BJ (cell line): ENCODE results near the gene ACER3. TPM values are rescaled to one million over a fixed set of nuclear protein-coding genes. Genes with fewer than 3 reads are reported as not detected.

Experiments used
- CTCF ChIA-PET: fragments of 350-600 bp; formaldehyde crosslinking; extraction: SDS; loops from one replicate; lab custom pipeline; 2021; ENCODE audit warnings: antibody characterized with exemption, inconsistent platforms; lab: Yijun Ruan, JAX
- POLR2A ChIA-PET: fragments of 300-600 bp; sonication (Branson Sonifier 250); formaldehyde crosslinking; extraction: SDS; loops from one replicate; lab custom pipeline; 2021; ENCODE audit warnings: antibody characterized with exemption; lab: Charles Lee
- DNase-seq: peaks from one replicate; pipeline ENCODE4 v3.0.0-alpha.2; 2011; ENCODE audit warnings: low read depth
- H3K27me3 ChIP-seq: 2 replicates; pipeline ENCODE4 v1.6.0; 2011; ENCODE audit warnings: low read length; ENCODE audit not compliant: control insufficient read depth, insufficient read depth
- H3K36me3 ChIP-seq: 2 replicates; pipeline ENCODE4 v1.5.1; 2011; ENCODE audit warnings: low read length; ENCODE audit not compliant: control insufficient read depth, insufficient read depth
- H3K4me3 ChIP-seq: 2 replicates; pipeline ENCODE4 v1.5.1; 2011; ENCODE audit warnings: low read depth, mild to moderate bottlenecking, control low read depth, low read length
- CTCF ChIP-seq: IDR thresholded peaks from 2 replicates; pipeline ENCODE4 v1.5.1; 2011; ENCODE audit warnings: low read depth, mild to moderate bottlenecking, control low read depth, inconsistent platforms, low read length, moderate library complexity; ENCODE audit not compliant: insufficient read depth
- polyA plus RNA-seq: library from polyadenylated mRNA; depleted of rRNA; stranded (reverse); fragments of >200 nt; gene quantifications from 2 replicates; pipeline ENCODE4 v1.2.3, GENCODE V29; 2011

Gene ACER3
- polyA plus RNA-seq, 1 experiment, result 9.7 TPM

- CTCF ChIA-PET, result interaction anchor here (0.6 to 1.5 kb wide), 2 partner anchors 82 to 147 kb away, joined by 3 read pairs; no protein-coding TSS in a partner anchor
- Histone ChIP-seq H3K4me3 (no peak overlapping the region), H3K36me3 (no peaks in the 10 kb centered on the region), H3K27me3 (no peaks in the 10 kb centered on the region)
- POLR2A ChIA-PET, result no interaction called here
- no peak for DNase-seq
- TF ChIP-seq CTCF, result no peak
These were observed 28.8 kb downstream of the ACER3 start for GRCh38 chr11:76889411-76889975.

GRCh38 chr11:76890329-76890728, 29.6 kb downstream of the ACER3 start:
- Histone ChIP-seq H3K36me3 (no peaks in the 10 kb centered on the region), H3K4me3 (no peak overlapping the region), H3K27me3 (no peaks in the 10 kb centered on the region)
- DNase-seq, result no peak
- ChIA-PET CTCF (interaction anchor here (1.0 kb wide), 1 partner anchor 30 kb away, joined by 3 read pairs; no protein-coding TSS in a partner anchor), POLR2A (no interaction called here)
- TF ChIP-seq CTCF, result no peak

GRCh38 chr11:76891285-76891684, 30.6 kb downstream of the ACER3 start:
- CTCF ChIA-PET, result interaction anchor here (0.9 to 4.4 kb wide), 3 partner anchors 11 to 82 kb away, joined by 3 to 28 read pairs (median 4); no protein-coding TSS in a partner anchor
- Histone ChIP-seq H3K4me3 (no peak overlapping the region), H3K27me3 (no peaks in the 10 kb centered on the region), H3K36me3 (no peaks in the 10 kb centered on the region)
- POLR2A ChIA-PET, result no interaction called here
- TF ChIP-seq CTCF, result no peak
- DNase-seq, result no peak

- TF ChIP-seq CTCF, result no peak
- no peak for DNase-seq
- POLR2A ChIA-PET, result no interaction called here
- H3K36me3 ChIP-seq, result no peaks in the 10 kb centered on the region
- CTCF ChIA-PET, result interaction anchor here (0.9 to 4.4 kb wide), 4 partner anchors 10 to 82 kb away, joined by 3 to 28 read pairs (median 4); no protein-coding TSS in a partner anchor
- no peaks in the 10 kb centered on the region for H3K27me3 ChIP-seq
- no peak overlapping the region for H3K4me3 ChIP-seq
These were observed 31.1 kb downstream of the ACER3 start for GRCh38 chr11:76891793-76892192.

GRCh38 chr11:76892306-76892705, 31.6 kb downstream of the ACER3 start:
- no peaks in the 10 kb centered on the region for H3K27me3 ChIP-seq
- ChIA-PET CTCF (interaction anchor here (0.9 to 4.4 kb wide), 4 partner anchors 10 to 83 kb away, joined by 3 to 28 read pairs (median 4); no protein-coding TSS in a partner anchor), POLR2A (no interaction called here)
- no peak for DNase-seq
- H3K36me3 ChIP-seq, result no peaks in the 10 kb centered on the region
- no peak for TF ChIP-seq CTCF
- no peak overlapping the region for H3K4me3 ChIP-seq
